HepG2 (cell line): ENCODE results near the gene EXOC3L4. TPM values are rescaled to one million over a fixed set of nuclear protein-coding genes. Genes with fewer than 3 reads are reported as not detected.

Source experiments
- ATAC-seq: fragments of 200-7000 bp; cut with Tn5 transposase; 3 replicates; pipeline ENCODE4 v1.9.1; 2020; ENCODE audit warnings: mild to moderate bottlenecking, moderate library complexity
- BruUV-seq: library from RNA; stranded (reverse); fragments of 400-500 nt; replicated peaks from 2 replicates; lab custom pipeline; 2021; lab: Mats Ljungman, UMichigan
- CTCF ChIA-PET: fragments of 300-600 bp; formaldehyde crosslinking; extraction: SDS; loops from one replicate; lab custom pipeline; 2021; ENCODE audit warnings: low total read pairs, inconsistent platforms, low intra/inter-chr PET ratio; lab: Yijun Ruan, JAX
- POLR2A ChIA-PET: fragments of 350-600 bp; sonication (Branson Sonifier 250); formaldehyde crosslinking; loops from one replicate; lab custom pipeline; 2020; ENCODE audit warnings: antibody characterized with exemption, inconsistent platforms; lab: Yijun Ruan, JAX
- DNase-seq: peaks from one replicate; pipeline ENCODE4 v3.0.0-alpha.2; 2015; ENCODE audit warnings: low spot score
- FAIRE-seq: peaks from 3 replicates; lab custom pipeline; 2011; peaks lifted over from hg19 to GRCh38; lab: Jason Lieb, UNC
- H2AFZ ChIP-seq: one replicate; pipeline ENCODE4 v1.6.1; 2011; ENCODE audit warnings: low read length, inconsistent platforms
- H3K27ac ChIP-seq: fragments of 300-600 bp; 3 replicates; pipeline ENCODE4 v1.8.0; 2011; ENCODE audit warnings: mixed run types, mild to moderate bottlenecking, mixed read lengths, low read length, inconsistent platforms; ENCODE audit not compliant: insufficient read depth; ENCODE audit errors: extremely low read length
- H3K27me3 ChIP-seq, 2 experiments: fragments of 200-600 bp in 1 of 2; 2 replicates in 1 of 2; 3 replicates in 1 of 2; pipeline versions ENCODE4 v1.6.0 to v1.8.0; 2011; ENCODE audit warnings: low read length in 2 of 2, mild to moderate bottlenecking in 2 of 2, moderate library complexity in 2 of 2, inconsistent platforms in 1 of 2; ENCODE audit not compliant: insufficient read depth in 2 of 2, control insufficient read depth in 1 of 2
- H3K36me3 ChIP-seq, 2 experiments: fragments of 200-600 bp in 1 of 2; replicated peaks in 1 of 2; 2 replicates in 1 of 2; 3 replicates in 1 of 2; pipeline versions ENCODE4 v1.5.1 to v1.8.0; 2011; ENCODE audit warnings: low read length in 2 of 2, inconsistent platforms in 1 of 2; ENCODE audit not compliant: insufficient read depth in 2 of 2, control insufficient read depth in 1 of 2
- H3K4me1 ChIP-seq: 2 replicates; pipeline ENCODE4 v1.5.1; 2012; ENCODE audit warnings: low read length, inconsistent platforms; ENCODE audit not compliant: insufficient read depth
- H3K4me2 ChIP-seq: 2 replicates; pipeline ENCODE4 v1.6.0; 2011; ENCODE audit warnings: low read depth, low read length, inconsistent platforms
- H3K4me3 ChIP-seq, 3 experiments: fragments of 200-600 bp in 1 of 3; sonication (generic), shearing (Covaris generic) in 1 of 3; replicated peaks in 1 of 3; 2 replicates each; pipeline ENCODE4 v1.5.1; 2011 to 2016; ENCODE audit warnings: low read length in 3 of 3, inconsistent platforms in 2 of 3, low read depth in 2 of 3, mild to moderate bottlenecking in 2 of 3, control low read depth in 1 of 3, mixed read lengths in 1 of 3; ENCODE audit not compliant: insufficient read depth in 1 of 3
- H3K79me2 ChIP-seq: one replicate; pipeline ENCODE4 v1.6.1; 2011; ENCODE audit warnings: low read length, inconsistent platforms; ENCODE audit not compliant: insufficient read depth
- H3K9ac ChIP-seq: 2 replicates; pipeline ENCODE4 v1.6.0; 2011; ENCODE audit warnings: mild to moderate bottlenecking, low read depth, low read length, inconsistent platforms; ENCODE audit not compliant: insufficient read depth
- H3K9me3 ChIP-seq: 2 replicates; pipeline ENCODE4 v1.5.1; 2012; ENCODE audit warnings: mild to moderate bottlenecking, low read length
- H4K20me1 ChIP-seq: 2 replicates; pipeline ENCODE4 v1.6.0; 2011; ENCODE audit warnings: inconsistent platforms, mild to moderate bottlenecking, low read length, moderate library complexity; ENCODE audit not compliant: insufficient read depth
- ARNT ChIP-seq: fragments of 450-650 bp; IDR thresholded peaks from 2 replicates; pipeline ENCODE4 v1.6.1; 2017
- CERS6 ChIP-seq: sonication (generic); formaldehyde crosslinking; IDR thresholded peaks from 2 replicates; pipeline ENCODE4 v1.5.0; 2020; ENCODE audit warnings: missing genetic modification reagents
- HCFC1 ChIP-seq: fragments of 150-350 bp; IDR thresholded peaks from 2 replicates; pipeline ENCODE4 v1.6.1; 2014; ENCODE audit warnings: low read depth, low read length
- LCORL ChIP-seq, 2 experiments: fragments of 450-650 bp in 1 of 2; sonication (generic) in 1 of 2; formaldehyde crosslinking in 1 of 2; IDR thresholded peaks; 2 replicates each; pipeline versions ENCODE4 v1.5.0 to v1.6.1; 2017 to 2020; ENCODE audit warnings: antibody characterized with exemption in 1 of 2, missing genetic modification reagents in 1 of 2
- NR2F6 ChIP-seq, 2 experiments: IDR thresholded peaks; 2 replicates each; pipeline ENCODE4 v1.6.1; 2016; ENCODE audit warnings: antibody characterized with exemption in 1 of 2, mild to moderate bottlenecking in 1 of 2
- RBAK ChIP-seq: sonication (generic); formaldehyde crosslinking; IDR thresholded peaks from 2 replicates; pipeline ENCODE4 v1.5.1; 2020; ENCODE audit warnings: mild to moderate bottlenecking, missing genetic modification reagents
- ZNF326 ChIP-seq: sonication (generic); formaldehyde crosslinking; IDR thresholded peaks from 2 replicates; pipeline ENCODE4 v1.4.0; 2020; ENCODE audit warnings: missing genetic modification reagents, borderline replicate concordance
- ZNF776 ChIP-seq: sonication (generic); formaldehyde crosslinking; IDR thresholded peaks from 2 replicates; pipeline ENCODE4 v1.4.0; 2020; ENCODE audit warnings: mild to moderate bottlenecking, missing genetic modification reagents
- ZNF850 ChIP-seq: sonication (generic); formaldehyde crosslinking; conservative IDR thresholded peaks from 2 replicates; pipeline ENCODE4 v1.9.0; 2021; ENCODE audit warnings: mild to moderate bottlenecking, missing genetic modification reagents
- WGBS: methylation state at CpG from one replicate; pipeline ENCODE4 v1.1.6; 2017; ENCODE audit warnings: low lambda C conversion rate; 5-methylcytosine and 5-hydroxymethylcytosine counted together
- in situ Hi-C: cut with HindIII; loops from 2 replicates; pipeline ENCODE4 v1.10.0; 2017; ENCODE audit warnings: low pct_unique_long_range_greater_than_20kb; ENCODE audit not compliant: extremely low pct_ligation_motif_present
- intact Hi-C: fragments of 100-400 bp; cut with micrococcal nuclease; formaldehyde crosslinking; loops from one replicate; pipeline ENCODE4 v1.10.0; 2022; ENCODE audit not compliant: unreplicated experiment
- polyA plus RNA-seq, 8 experiments: library from polyadenylated mRNA; depleted of rRNA in 3 of 8; stranded (reverse) in 7 of 8; unstranded in 1 of 8; fragments of >200 nt; fragmentation: Illumina TruSeq in 4 of 8; extraction: Trizol in 4 of 8; gene quantifications; 2 replicates each; pipeline versions ENCODE4 v1.2.1 to v1.2.3, GENCODE V29; 2011 to 2016; ENCODE audit warnings: low read depth in 4 of 8, missing spikeins in 1 of 8, mixed read lengths in 1 of 8; ENCODE audit not compliant: insufficient read depth in 1 of 8
- total RNA-seq, 5 experiments: library from RNA; depleted of rRNA; stranded (reverse); fragments of >200 nt; fragmentation: Illumina TruSeq; extraction: Trizol; gene quantifications; 2 replicates each; pipeline ENCODE4 v1.2.3, GENCODE V29; 2016; ENCODE audit warnings: low read depth in 1 of 5
- TF ChIP-seq, protein P1 (sequence below): sonication (generic); formaldehyde crosslinking; IDR thresholded peaks from 2 replicates; pipeline ENCODE4 v1.4.0; 2020; ENCODE audit warnings: mild to moderate bottlenecking, missing genetic modification reagents
- TF ChIP-seq, protein P2 (sequence below): sonication (generic); formaldehyde crosslinking; IDR thresholded peaks from 2 replicates; pipeline ENCODE4 v1.5.1; 2020; ENCODE audit warnings: mild to moderate bottlenecking, missing genetic modification reagents, moderate library complexity
- TF ChIP-seq, protein P3 (sequence below): sonication (generic); formaldehyde crosslinking; IDR thresholded peaks from 2 replicates; pipeline ENCODE4 v1.8.1; 2023; ENCODE audit warnings: mild to moderate bottlenecking, missing genetic modification reagents, borderline replicate concordance

EXOC3L4 gene
- total and polyA plus RNA-seq, 2 of the 13 experiments (the other 11 are each of a cell fraction or from before 2014, with no cell fraction given), result 11.8 to 27.0 TPM

GRCh38 chr14:103116636-103117035 is 22.1 kb downstream of the EXOC3L4 start:
- Histone ChIP-seq H3K27ac (no peak overlapping the region), H3K4me2 (no peak overlapping the region), H3K9me3 (no peaks in the 10 kb centered on the region), H3K27me3 (peaks cover 0 to 20% of the 10 kb centered on the region in 2 experiments; a peak in 2 of 5 replicates), H3K79me2 (no peaks in the 10 kb centered on the region), H2AFZ (no peak overlapping the region), H3K9ac (no peak overlapping the region), H3K4me1 (peaks cover 82% of the 10 kb centered on the region), H3K36me3 (no peaks in the 10 kb centered on the region), H3K4me3 (no peak overlapping the region), H4K20me1 (no peaks in the 10 kb centered on the region; the same call in 1 of the 2 replicates)
- in situ Hi-C loops (no loop called here), intact Hi-C loops (no loop called here)
- POLR2A ChIA-PET, result interaction anchor here (1.0 to 1.7 kb wide), 4 partner anchors 10 to 70 kb away, joined by 3 to 7 read pairs (median 3); no protein-coding TSS in a partner anchor
- WGBS, result 39% methylated on average over 7 of the region's 17 CpGs
- FAIRE-seq, result no peak
- CTCF ChIA-PET, result no interaction called here
- no TSS peak for BruUV-seq
- ATAC-seq, result no peak
- no peak for DNase-seq
- no peak for TF ChIP-seq CERS6 (CRISPR knock-in tag)
- no peak for TF ChIP-seq RBAK (CRISPR knock-in tag)
- TF ChIP-seq, protein P1, sequence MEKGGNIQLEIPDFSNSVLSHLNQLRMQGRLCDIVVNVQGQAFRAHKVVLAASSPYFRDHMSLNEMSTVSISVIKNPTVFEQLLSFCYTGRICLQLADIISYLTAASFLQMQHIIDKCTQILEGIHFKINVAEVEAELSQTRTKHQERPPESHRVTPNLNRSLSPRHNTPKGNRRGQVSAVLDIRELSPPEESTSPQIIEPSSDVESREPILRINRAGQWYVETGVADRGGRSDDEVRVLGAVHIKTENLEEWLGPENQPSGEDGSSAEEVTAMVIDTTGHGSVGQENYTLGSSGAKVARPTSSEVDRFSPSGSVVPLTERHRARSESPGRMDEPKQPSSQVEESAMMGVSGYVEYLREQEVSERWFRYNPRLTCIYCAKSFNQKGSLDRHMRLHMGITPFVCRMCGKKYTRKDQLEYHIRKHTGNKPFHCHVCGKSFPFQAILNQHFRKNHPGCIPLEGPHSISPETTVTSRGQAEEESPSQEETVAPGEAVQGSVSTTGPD (CRISPR knock-in tag), result no peak
- no peak for TF ChIP-seq LCORL (IDR thresholded peaks at IDR 0.05)
- no peak for TF ChIP-seq LCORL (CRISPR knock-in tag; IDR thresholded peaks at IDR 0.05)
- no peak for TF ChIP-seq ZNF776 (CRISPR knock-in tag)
- TF ChIP-seq, protein P2, sequence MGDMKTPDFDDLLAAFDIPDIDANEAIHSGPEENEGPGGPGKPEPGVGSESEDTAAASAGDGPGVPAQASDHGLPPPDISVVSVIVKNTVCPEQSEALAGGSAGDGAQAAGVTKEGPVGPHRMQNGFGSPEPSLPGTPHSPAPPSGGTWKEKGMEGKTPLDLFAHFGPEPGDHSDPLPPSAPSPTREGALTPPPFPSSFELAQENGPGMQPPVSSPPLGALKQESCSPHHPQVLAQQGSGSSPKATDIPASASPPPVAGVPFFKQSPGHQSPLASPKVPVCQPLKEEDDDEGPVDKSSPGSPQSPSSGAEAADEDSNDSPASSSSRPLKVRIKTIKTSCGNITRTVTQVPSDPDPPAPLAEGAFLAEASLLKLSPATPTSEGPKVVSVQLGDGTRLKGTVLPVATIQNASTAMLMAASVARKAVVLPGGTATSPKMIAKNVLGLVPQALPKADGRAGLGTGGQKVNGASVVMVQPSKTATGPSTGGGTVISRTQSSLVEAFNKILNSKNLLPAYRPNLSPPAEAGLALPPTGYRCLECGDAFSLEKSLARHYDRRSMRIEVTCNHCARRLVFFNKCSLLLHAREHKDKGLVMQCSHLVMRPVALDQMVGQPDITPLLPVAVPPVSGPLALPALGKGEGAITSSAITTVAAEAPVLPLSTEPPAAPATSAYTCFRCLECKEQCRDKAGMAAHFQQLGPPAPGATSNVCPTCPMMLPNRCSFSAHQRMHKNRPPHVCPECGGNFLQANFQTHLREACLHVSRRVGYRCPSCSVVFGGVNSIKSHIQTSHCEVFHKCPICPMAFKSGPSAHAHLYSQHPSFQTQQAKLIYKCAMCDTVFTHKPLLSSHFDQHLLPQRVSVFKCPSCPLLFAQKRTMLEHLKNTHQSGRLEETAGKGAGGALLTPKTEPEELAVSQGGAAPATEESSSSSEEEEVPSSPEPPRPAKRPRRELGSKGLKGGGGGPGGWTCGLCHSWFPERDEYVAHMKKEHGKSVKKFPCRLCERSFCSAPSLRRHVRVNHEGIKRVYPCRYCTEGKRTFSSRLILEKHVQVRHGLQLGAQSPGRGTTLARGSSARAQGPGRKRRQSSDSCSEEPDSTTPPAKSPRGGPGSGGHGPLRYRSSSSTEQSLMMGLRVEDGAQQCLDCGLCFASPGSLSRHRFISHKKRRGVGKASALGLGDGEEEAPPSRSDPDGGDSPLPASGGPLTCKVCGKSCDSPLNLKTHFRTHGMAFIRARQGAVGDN (CRISPR knock-in tag), result peak; percentile 59
- TF ChIP-seq ARNT, result no peak
- TF ChIP-seq NR2F6 (IDR thresholded peaks at IDR 0.05), result no peak
- 0 out of 2 replicates have a peak, but pooled peaks have one; percentile 13 for TF ChIP-seq NR2F6 (CRISPR knock-in tag; IDR thresholded peaks at IDR 0.05)
- no peak for TF ChIP-seq ZNF850 (CRISPR knock-in tag)
- TF ChIP-seq, protein P3, sequence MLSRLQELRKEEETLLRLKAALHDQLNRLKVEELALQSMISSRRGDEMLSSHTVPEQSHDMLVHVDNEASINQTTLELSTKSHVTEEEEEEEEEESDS, result no peak
- no peak for TF ChIP-seq HCFC1
- peak; percentile 73; the same call in 1 of the 2 replicates for TF ChIP-seq ZNF326 (CRISPR knock-in tag)
